ENCODE results near the gene PLAAT3.
"Not testable (repeated sequence)": the region's sequence is repeated elsewhere in the genome, so short reads cannot be mapped to it uniquely, and the experiment has no call there.

Gene PLAAT3

GRCh38 chr11:63564056-63564774 is 50.0 kb downstream of the PLAAT3 start:
- Mint-ChIP-seq H3K36me3 (no peaks in the 10 kb centered on the region), H3K27ac (no peak overlapping the region), H3K9me3 (no peaks in the 10 kb centered on the region), H3K4me1 (peaks cover 40% of the 10 kb centered on the region), H3K27me3 (peaks cover 9% of the 10 kb centered on the region), H3K4me3 (no peak overlapping the region)
- ATAC-seq: peak; percentile 66

DNA sequence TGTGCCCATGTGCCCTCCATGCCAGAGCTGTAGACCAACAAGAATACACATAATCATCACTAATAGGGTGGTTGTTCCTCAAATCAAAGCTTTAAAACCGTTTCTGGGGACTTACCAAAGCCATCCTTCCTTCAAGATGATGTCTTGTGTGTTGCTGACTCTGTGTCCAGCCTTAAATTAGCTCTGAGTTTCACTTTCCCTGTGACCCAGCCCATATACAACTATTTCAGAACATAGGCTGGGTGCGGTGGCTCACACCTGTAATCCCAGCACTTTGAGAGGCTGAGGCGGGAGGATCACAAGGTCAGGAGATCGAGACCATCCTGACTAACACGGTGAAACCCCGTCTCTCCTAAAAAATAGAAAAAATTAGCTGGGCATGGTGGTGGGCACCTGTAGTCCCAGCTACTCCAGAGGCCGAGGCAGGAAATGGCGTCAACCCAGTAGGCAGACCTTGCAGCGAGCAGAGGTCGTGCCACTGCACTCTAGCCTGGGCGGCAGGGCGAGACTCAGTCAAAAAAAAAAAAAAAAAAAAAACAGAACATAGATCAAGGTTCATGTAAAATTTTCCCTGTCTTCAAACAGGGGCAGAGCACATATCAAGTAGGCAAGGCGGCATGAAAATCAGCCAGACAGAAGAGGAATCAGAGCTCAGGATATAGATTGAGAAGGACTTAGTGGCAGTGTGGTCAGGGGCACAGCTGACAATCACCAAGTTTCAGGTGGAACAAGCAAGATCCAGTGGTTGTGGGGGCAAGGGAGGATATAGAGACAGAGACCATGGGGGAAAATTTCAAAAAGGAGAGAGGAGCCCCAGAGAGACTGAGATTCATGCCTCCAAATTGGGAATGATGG is 50.8 kb downstream of the PLAAT3 start, which contains the start of gene PLAAT2:
Gene PLAAT2 (minus strand): TSS at position 179 of the 855 bp plus-strand sequence. CDS start 55 bp downstream, at position 124.
- Mint-ChIP-seq H3K4me1 (peaks cover 40% of the 10 kb centered on the region), H3K36me3 (no peaks in the 10 kb centered on the region), H3K27me3 (peaks cover 9% of the 10 kb centered on the region), H3K4me3 (no peak within 1 kb of the TSS), H3K9me3 (no peaks in the 10 kb centered on the region), H3K27ac (no peak within 1 kb of the TSS)
- no peak for ATAC-seq

- Mint-ChIP-seq H3K27ac (no peak overlapping the region), H3K4me3 (no peak overlapping the region)
Observed at GRCh38 chr11:63560506-63561180, 53.6 kb downstream of the PLAAT3 start.

DNA sequence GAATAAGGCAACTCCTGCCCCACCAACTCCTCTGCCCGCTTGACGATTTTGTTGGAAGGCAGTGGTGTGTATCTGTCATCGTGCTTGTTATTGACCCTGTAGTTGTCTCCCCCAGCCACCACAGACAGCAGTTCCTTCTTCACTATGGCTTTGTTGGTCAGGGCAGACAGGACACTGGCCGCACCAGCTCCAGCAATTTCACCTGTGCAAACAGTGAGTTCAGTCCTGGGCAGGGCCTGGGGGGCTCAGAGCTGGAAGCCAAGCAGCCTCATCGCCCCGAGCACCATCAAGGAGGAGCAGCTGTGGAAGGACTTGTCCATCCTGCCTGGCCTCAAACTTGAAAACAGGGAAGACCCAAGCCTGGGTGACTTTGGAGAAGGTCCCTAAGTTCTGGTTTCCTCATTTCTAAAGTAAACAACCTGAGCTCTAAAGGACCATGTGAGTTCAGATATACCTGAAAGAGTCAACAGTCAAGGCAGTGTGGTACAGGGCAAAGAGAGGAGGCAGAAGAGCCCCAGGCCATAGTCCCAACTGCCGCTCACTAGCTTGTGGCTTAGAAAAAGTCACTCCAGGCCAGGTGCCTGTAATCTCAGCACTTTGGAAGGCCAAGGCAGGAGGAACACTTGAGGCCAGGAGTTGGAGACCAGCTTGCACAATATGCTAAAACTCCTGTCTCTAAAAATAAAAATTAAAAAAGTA is 55.6 kb downstream of the PLAAT3 start:
- no peaks in the 10 kb centered on the region for H3K36me3 Mint-ChIP-seq
- H3K4me1 Mint-ChIP-seq: peaks cover 10% of the 10 kb centered on the region
- H3K4me3 Mint-ChIP-seq: no peak overlapping the region
- ATAC-seq: no peak
- H3K27me3 Mint-ChIP-seq: peaks cover 9% of the 10 kb centered on the region
- H3K9me3 Mint-ChIP-seq: no peaks in the 10 kb centered on the region
- H3K27ac Mint-ChIP-seq: no peak overlapping the region

More at GRCh38 chr11:63560506-63561180, 53.6 kb downstream of the PLAAT3 start:
- Mint-ChIP-seq H3K36me3 (no peaks in the 10 kb centered on the region), H3K4me1 (peaks cover 22% of the 10 kb centered on the region), H3K27me3 (peaks cover 9% of the 10 kb centered on the region), H3K9me3 (no peaks in the 10 kb centered on the region)
- ATAC-seq: no peak

DNA sequence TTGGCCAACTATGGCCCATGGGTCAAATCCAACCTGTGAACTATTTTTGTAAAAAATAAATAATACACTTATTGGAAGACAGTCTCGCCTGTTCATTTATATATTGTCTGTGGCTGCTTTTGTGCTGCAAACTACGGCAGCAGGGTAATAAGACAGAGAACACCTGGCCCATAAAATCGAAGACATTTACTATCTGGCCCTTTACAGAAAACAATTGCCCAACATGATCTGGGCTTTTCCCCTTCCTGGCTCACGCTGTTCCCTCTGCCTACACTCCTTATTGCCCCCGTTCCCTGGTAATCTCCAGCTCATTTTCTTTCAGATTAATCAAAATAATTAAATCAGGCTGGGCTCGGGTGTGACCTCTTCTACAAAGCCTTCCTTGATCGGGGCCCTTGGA is 56.7 kb downstream of the PLAAT3 start:
- no peak overlapping the region for H3K4me3 Mint-ChIP-seq

GRCh38 chr11:63556404-63557013 is 57.7 kb downstream of the PLAAT3 start:
- Mint-ChIP-seq H3K27ac (no peak overlapping the region), H3K4me3 (no peak overlapping the region), H3K9me3 (no peaks in the 10 kb centered on the region), H3K27me3 (peaks cover 21% of the 10 kb centered on the region), H3K4me1 (peaks cover 21% of the 10 kb centered on the region), H3K36me3 (no peaks in the 10 kb centered on the region)
- ATAC-seq: no peak

More for the DNA sequence above, 56.7 kb downstream of the PLAAT3 start:
- no peak overlapping the region for H3K27ac Mint-ChIP-seq
- peaks cover 15% of the 10 kb centered on the region for H3K27me3 Mint-ChIP-seq
- no peaks in the 10 kb centered on the region for H3K9me3 Mint-ChIP-seq
- ATAC-seq: no peak
- H3K4me1 Mint-ChIP-seq: peaks cover 16% of the 10 kb centered on the region
- H3K36me3 Mint-ChIP-seq: no peaks in the 10 kb centered on the region

DNA sequence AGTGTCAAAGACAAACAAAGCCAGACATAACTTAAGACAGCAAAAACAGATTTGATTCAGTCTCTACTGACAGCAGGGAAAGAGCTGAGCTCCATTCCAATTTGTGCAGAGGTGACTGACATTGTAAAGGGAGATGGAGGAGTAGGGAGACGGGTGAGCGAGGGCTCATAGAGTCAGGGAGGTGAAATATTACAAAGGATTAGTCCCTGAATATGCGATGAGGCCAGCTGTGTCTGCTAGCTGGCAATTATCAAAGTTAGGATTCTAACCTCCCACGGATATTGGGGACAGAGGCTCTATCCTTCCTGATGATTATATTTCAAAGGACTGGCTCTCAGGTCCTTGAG is 59.4 kb downstream of the PLAAT3 start:
- Mint-ChIP-seq H3K27me3 (peaks cover 17% of the 10 kb centered on the region), H3K4me3 (no peak overlapping the region), H3K36me3 (no peaks in the 10 kb centered on the region), H3K27ac (no peak overlapping the region), H3K9me3 (no peaks in the 10 kb centered on the region), H3K4me1 (peaks cover 26% of the 10 kb centered on the region)
- no peak for ATAC-seq

DNA sequence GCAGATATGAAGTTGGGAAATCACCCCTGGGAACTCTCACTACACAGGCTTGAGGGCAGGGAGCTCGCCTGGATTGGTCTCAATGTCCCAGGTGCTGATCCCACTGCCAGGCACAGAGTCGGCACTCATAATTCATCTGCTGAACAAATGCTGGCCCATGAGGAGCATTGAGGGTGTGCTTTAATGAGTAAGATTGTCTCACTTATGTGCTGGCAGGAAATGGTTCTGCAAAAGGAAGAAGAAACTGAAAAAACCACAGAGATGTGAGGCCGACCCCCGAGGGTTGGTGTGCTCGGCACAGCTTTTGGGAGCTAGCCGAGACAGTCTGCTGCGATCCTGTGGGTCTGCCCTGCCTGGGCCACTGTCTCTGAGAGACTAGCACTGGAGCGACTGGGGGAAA is 60.5 kb downstream of the PLAAT3 start:
- Mint-ChIP-seq H3K4me1 (peaks cover 26% of the 10 kb centered on the region), H3K36me3 (no peaks in the 10 kb centered on the region), H3K27me3 (peaks cover 15% of the 10 kb centered on the region), H3K27ac (peak overlapping the region; percentile 24), H3K9me3 (no peaks in the 10 kb centered on the region), H3K4me3 (peak overlapping the region; percentile 36)
- ATAC-seq: peak; percentile 67

DNA sequence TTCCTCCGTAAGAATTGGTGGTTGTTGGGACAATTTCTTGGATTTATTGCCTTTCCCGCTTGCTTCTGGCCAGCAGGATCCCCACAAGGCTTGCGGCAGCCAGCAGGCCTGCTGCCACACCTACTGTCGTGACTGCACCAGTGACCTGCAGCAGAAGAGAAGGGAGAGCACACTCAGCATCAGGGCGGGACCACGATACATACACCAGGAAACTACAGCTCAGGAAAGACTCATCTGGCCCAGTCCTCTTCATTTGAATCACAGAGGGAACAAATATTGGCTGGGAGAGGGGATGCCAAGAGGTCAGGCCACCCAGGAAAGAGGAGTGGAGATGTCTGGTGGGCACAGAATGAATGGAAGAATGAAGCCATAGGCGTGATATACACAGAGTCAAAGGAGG is 61.3 kb downstream of the PLAAT3 start:
- Mint-ChIP-seq H3K27me3 (peaks cover 15% of the 10 kb centered on the region), H3K36me3 (no peaks in the 10 kb centered on the region), H3K9me3 (no peaks in the 10 kb centered on the region), H3K4me1 (peaks cover 26% of the 10 kb centered on the region), H3K4me3 (no peak overlapping the region), H3K27ac (no peak overlapping the region)
- no peak for ATAC-seq

GRCh38 chr11:63551889-63552266 is 62.4 kb downstream of the PLAAT3 start:
- Mint-ChIP-seq H3K36me3 (peaks cover 3% of the 10 kb centered on the region), H3K4me3 (no peak overlapping the region), H3K27ac (no peak overlapping the region), H3K4me1 (peaks cover 26% of the 10 kb centered on the region), H3K9me3 (no peaks in the 10 kb centered on the region), H3K27me3 (peaks cover 15% of the 10 kb centered on the region)
- ATAC-seq: no peak

DNA sequence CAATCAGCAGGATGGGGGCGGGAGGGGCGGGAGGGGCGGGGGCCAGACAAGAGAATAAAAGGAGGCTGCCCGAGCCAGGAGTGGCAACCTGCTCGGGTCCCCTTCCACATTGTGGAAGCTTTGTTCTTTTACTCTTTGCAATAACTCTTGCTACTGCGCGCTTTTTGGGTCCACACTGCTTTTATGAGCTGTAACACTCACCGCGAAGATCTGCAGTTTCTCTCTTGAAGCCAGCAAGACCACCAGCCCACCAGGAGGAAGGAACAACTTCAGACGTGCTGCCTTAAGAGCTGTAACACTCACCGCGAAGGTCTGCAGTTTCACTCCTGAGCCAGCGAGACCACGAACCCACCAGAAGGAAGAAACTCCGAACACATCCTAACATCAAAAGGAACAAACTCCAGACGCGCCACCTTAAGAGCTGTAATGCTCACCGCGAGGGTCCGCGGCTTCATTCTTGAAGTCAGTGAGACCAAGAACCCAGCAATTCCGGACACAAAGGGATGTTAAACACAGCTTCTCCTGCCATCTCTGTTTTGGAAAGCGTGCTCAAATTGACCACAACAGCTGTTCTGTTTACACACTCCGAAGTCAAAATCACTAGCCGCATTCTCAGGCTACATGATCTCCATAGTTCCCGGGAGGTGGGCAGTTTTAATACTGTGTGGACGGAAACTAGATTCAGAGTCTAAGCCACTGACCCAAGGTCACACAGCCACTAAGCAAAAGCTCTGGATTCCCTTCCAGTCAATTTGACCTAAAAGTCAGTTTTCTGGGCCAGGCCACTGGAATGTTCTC is 62.9 kb downstream of the PLAAT3 start:
- no peak for ATAC-seq
- Mint-ChIP-seq H3K4me3 (no peak overlapping the region), H3K27me3 (peaks cover 15% of the 10 kb centered on the region), H3K4me1 (peaks cover 26% of the 10 kb centered on the region), H3K36me3 (peaks cover 9% of the 10 kb centered on the region), H3K9me3 (no peaks in the 10 kb centered on the region), H3K27ac (no peak overlapping the region)

DNA sequence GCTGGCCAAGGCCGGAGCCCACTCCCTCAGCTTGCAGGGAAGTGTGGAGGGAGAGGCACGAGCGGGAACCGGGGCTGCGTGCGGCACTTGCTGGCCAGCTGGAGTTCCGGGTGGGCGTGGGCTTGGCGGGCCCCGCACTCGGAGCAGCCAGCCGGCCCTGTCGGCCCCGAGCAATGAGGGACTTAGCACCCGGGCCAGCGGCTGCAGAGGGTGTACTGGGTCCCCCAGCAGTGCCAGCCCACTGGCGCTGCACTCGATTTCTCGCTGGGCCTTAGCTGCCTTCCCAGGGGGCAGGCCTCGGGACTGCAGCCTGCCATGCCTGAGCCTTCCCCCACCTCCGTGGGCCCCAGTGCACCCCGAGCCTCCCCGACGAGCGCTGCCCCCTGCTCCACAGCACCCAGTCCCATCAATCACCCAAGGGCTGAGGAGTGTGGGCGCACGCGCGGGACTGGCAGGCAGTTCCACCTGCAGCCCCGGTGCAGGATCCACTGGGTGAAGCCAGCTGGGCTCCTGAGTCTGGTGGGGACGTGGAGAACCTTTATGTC is 64.0 kb downstream of the PLAAT3 start:
- H3K36me3 Mint-ChIP-seq, ATAC-seq, H3K27ac Mint-ChIP-seq, H3K4me3 Mint-ChIP-seq, H3K9me3 Mint-ChIP-seq: not testable (repeated sequence)
- H3K4me1 Mint-ChIP-seq: peaks cover 26% of the 10 kb centered on the region
- H3K27me3 Mint-ChIP-seq: peaks cover 15% of the 10 kb centered on the region

DNA sequence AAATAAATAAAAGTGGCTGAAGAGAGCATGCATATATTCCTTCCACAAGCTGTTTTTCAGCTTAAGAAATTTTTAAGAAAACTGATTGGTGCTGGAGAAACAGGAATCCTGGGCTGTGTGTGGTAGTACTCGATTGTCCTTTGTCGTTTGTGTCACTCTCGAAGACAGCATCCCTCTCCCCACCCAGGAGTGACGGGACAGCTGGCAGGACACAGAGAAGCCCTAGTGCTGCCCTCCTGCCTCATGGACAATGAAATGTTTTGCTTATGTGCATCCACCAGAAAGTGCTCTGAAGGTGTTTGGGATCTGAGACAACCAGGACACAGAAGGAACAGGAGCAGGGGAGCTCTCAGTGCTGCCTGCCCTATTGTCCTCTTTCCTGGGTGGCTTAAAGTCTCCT is 64.8 kb downstream of the PLAAT3 start:
- no peak for ATAC-seq
- H3K4me1 Mint-ChIP-seq: peaks cover 28% of the 10 kb centered on the region
- H3K27ac Mint-ChIP-seq: no peak overlapping the region
- peaks cover 15% of the 10 kb centered on the region for H3K27me3 Mint-ChIP-seq
- peaks cover 9% of the 10 kb centered on the region for H3K36me3 Mint-ChIP-seq
- no peaks in the 10 kb centered on the region for H3K9me3 Mint-ChIP-seq
- no peak overlapping the region for H3K4me3 Mint-ChIP-seq

GRCh38 chr11:63548178-63548577 is 66.1 kb downstream of the PLAAT3 start:
- H3K27ac Mint-ChIP-seq: no peak overlapping the region
- H3K27me3 Mint-ChIP-seq: peaks cover 15% of the 10 kb centered on the region
- no peaks in the 10 kb centered on the region for H3K9me3 Mint-ChIP-seq
- H3K4me3 Mint-ChIP-seq: no peak overlapping the region
- no peak for ATAC-seq
- H3K4me1 Mint-ChIP-seq: peaks cover 31% of the 10 kb centered on the region
- H3K36me3 Mint-ChIP-seq: peaks cover 9% of the 10 kb centered on the region

Data from stimulated activated memory B cell treated with anti-CD40 and anti-IgM and Interleukin-4, amounts not matched to agents 10 μg/mL and 1 μg/mL and 100 μg/mL, for 72 hours (primary cell).